Glomerular visceral epithelial cell (primary cell): ENCODE data around the gene F8A2.
"Not testable (repeated sequence)": the region's sequence is repeated elsewhere in the genome, so short reads cannot be mapped to it uniquely, and the experiment has no call there.

Experiments
- DNase-seq: peaks from one replicate; pipeline ENCODE4 v3.0.0-alpha.2; 2016; ENCODE audit errors: extremely low spot score

F8A2 gene

GRCh38 chrX:155381843-155382528, at the start of gene F8A2:
Gene F8A2 (plus strand): TSS chrX:155382095. CDS start chrX:155382115, 20 bp downstream.
- not testable (repeated sequence) for DNase-seq

- DNase-seq: no peak
These were observed 48.3 kb upstream of the F8A2 start for GRCh38 chrX:155333544-155334100.

- no peak for DNase-seq
These were observed 47.2 kb upstream of the F8A2 start, which contains the start of gene CLIC2 for GRCh38 chrX:155334486-155335336. Gene CLIC2 (minus strand): TSS chrX:155334614. CDS start chrX:155334427, 187 bp downstream.

DNA sequence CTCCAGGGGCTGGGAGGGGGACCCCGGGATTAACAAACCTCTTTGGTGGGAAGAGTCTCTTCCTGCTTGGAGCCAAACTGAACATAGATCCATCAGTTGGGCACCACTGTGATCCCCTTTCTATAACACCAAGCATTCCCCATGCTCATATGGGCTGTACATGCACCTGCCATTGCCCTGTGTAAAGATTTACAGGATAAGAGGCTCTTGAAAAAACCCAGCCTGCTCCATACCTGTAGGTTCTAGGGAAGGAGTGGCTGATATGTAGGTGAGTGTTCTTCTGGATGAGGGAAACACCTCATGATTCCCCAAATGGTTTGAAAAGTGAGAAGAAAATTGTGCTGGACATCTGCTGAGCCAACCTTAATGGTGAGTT, 46.6 kb upstream of the F8A2 start:
- not testable (repeated sequence) for DNase-seq

DNA sequence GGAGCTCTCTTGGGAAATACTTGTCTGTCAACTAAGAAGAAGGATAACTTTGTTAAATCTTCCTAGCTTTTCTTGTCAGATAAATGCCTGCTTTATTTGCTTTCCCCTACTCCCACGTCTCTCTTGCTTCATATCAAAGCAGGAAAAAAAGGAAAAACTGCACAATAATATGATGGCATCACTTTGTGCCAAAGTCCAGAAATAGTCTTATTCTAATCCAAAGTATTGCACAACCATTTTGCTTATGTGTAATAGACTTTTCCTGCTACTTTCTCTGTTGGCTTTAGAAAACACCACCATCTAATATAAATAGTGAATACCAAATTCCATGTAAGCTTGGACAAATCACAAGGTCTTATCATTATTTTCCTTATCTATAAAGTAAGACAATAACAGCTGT, 36.2 kb upstream of the F8A2 start:
- not testable (repeated sequence) for DNase-seq

DNA sequence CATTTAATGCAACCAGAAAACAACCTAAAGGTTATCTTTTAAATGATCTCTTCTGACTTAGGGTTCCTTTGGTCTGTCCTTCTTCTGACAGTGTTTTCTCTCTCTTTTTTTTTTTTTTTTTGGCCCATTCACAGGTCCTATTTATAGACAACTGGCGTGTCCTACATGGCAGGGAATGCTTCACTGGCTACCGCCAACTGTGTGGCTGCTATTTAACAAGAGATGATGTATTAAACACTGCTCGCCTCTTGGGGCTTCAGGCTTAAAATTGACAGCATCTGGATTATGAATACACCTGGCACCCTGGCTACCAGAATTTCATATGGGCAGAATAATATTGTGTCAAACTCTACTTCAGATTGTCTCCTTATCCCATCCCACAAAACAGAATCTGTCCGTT, 32.4 kb upstream of the F8A2 start:
- not testable (repeated sequence) for DNase-seq

- DNase-seq: not testable (repeated sequence)
These were observed 18.2 kb upstream of the F8A2 start for GRCh38 chrX:155363712-155364111.

GRCh38 chrX:155373777-155374458, 8.0 kb upstream of the F8A2 start:
- not testable (repeated sequence) for DNase-seq

- not testable (repeated sequence) for DNase-seq
These were observed 2.1 kb upstream of the F8A2 start for GRCh38 chrX:155379802-155380201.

GRCh38 chrX:155382529-155382967, 653 bp downstream of the F8A2 start:
- DNase-seq: not testable (repeated sequence)

GRCh38 chrX:155389634-155390033, 7.7 kb downstream of the F8A2 start:
- no peak for DNase-seq

GRCh38 chrX:155394747-155395276, 12.9 kb downstream of the F8A2 start:
- DNase-seq: not testable (repeated sequence)

- no peak for DNase-seq
These were observed 24.5 kb downstream of the F8A2 start for GRCh38 chrX:155406429-155406828.

DNA sequence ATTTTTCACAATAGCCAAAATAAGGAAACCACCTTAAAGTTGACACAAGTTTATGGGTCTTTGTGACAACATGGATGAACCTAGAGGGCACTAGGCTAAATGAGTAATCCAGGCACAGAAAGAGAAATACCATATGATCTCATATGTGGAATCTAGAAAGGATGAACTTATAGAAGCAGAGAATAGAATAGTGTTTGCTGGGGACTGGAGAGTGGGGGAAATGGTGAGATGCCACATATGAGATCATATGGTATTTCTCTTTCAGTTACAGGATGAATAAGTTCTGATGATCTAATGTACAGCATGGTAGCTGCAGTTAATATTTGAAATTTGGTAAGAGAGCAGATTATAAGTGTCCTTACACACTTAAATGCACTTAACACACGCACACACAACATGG, 35.9 kb downstream of the F8A2 start:
- no peak for DNase-seq
